Gastrocnemius medialis (tissue), 4 donors: ENCODE data around the gene IQCH.

Experiments
- POLR2A ChIP-seq, 2 donors: fragments of 450-650 bp; IDR thresholded peaks; one replicate each; pipeline ENCODE4 v1.6.1; 2017; ENCODE audit warnings: antibody characterized with exemption in 2 of 2, mild to moderate bottlenecking in 2 of 2, moderate library complexity in 2 of 2
- TF ChIP-seq, protein P1 (sequence below), 5 experiments: fragments of 450-650 bp in 3 of 5; fragments of 200-600 bp in 2 of 5; sonication (generic) in 2 of 5; IDR thresholded peaks in 4 of 5; conservative IDR thresholded peaks in 1 of 5; 1 replicate in 4 of 5; 2 replicates in 1 of 5; pipeline ENCODE4 v1.5.1; 2016 to 2019; ENCODE audit warnings: antibody characterized with exemption in 5 of 5, mild to moderate bottlenecking in 3 of 5, moderate library complexity in 3 of 5

DNA sequence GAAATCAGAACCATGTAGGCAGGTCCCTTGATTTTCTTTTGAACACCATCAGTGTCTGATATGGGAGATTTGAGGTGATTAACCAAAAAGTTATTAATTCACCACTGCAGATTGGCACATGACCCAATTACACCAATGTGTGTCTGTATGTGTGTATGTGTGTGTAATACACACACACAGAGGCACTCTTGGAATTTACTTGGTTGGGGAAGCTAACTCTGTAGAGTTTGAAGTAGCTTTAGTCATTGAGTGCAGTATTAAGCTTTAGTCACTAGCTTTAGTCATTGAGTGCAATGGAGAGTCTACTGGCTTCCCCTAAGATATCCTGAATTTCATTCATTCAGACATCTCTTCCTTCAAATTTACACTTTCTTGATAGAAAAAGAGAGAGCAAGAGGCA, 156.9 kb downstream of the IQCH start:
- no peak for TF ChIP-seq POLR2A (IDR thresholded peaks at IDR 0.05)
- TF ChIP-seq, protein P1, sequence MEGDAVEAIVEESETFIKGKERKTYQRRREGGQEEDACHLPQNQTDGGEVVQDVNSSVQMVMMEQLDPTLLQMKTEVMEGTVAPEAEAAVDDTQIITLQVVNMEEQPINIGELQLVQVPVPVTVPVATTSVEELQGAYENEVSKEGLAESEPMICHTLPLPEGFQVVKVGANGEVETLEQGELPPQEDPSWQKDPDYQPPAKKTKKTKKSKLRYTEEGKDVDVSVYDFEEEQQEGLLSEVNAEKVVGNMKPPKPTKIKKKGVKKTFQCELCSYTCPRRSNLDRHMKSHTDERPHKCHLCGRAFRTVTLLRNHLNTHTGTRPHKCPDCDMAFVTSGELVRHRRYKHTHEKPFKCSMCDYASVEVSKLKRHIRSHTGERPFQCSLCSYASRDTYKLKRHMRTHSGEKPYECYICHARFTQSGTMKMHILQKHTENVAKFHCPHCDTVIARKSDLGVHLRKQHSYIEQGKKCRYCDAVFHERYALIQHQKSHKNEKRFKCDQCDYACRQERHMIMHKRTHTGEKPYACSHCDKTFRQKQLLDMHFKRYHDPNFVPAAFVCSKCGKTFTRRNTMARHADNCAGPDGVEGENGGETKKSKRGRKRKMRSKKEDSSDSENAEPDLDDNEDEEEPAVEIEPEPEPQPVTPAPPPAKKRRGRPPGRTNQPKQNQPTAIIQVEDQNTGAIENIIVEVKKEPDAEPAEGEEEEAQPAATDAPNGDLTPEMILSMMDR (IDR thresholded peaks at IDR 0.05 in 4 of 5, conservative IDR thresholded peaks at IDR 0.05 in 1 of 5) = no peak
